ENCODE measurements around the gene APOD. TPM values are rescaled to one million over a fixed set of nuclear protein-coding genes. Genes with fewer than 3 reads are reported as not detected.
A peak's percentile ranks its signal among the peaks of the same experiment; 100 is the strongest.
"Not testable (repeated sequence)": the region's sequence is repeated elsewhere in the genome, so short reads cannot be mapped to it uniquely, and the experiment has no call there.

The APOD gene
- total RNA-seq, 4 donors from 2014 or later: 177 to 341 (median 313) TPM

DNA sequence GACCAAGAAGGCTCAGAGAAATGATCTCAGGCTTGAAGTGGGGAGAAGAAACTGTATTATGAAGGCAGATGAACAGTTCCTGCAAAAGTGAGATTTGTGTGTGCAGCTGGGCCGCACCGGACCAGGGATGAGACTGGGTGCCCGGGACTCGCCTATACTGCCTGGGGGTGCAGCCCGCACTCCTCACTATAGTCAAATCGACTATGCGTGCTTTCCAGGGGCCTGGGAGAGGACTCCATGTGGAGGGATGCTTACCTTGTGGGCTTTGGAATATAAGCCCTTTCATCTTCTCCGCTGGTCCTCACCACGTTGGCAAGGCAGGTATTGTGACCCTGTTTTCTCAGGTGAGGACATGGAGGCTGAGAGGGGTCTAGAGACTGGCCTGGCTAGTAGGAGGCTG lies 32.9 kb upstream of the APOD start:
- H3K27me3 ChIP-seq: peaks cover 4% of the 10 kb centered on the region
- H3K4me1 ChIP-seq: peaks cover 15% of the 10 kb centered on the region
- 80% methylated on average over 7 of the region's 9 CpGs for WGBS
- TF ChIP-seq POLR2AphosphoS5 (IDR thresholded peaks at IDR 0.05) (no peak), CTCF (IDR thresholded peaks at IDR 0.05) (no peak), POLR2A (IDR thresholded peaks at IDR 0.05) (no peak), EP300 (IDR thresholded peaks at IDR 0.05) (no peak)
- no peak overlapping the region for H3K27ac ChIP-seq
- no peaks in the 10 kb centered on the region for H3K9me3 ChIP-seq
- H3K36me3 ChIP-seq: no peaks in the 10 kb centered on the region
- DNase-seq (ENCODE audit: low spot score in 2 of 2): no peak
- no peak overlapping the region for H3K4me3 ChIP-seq

DNA sequence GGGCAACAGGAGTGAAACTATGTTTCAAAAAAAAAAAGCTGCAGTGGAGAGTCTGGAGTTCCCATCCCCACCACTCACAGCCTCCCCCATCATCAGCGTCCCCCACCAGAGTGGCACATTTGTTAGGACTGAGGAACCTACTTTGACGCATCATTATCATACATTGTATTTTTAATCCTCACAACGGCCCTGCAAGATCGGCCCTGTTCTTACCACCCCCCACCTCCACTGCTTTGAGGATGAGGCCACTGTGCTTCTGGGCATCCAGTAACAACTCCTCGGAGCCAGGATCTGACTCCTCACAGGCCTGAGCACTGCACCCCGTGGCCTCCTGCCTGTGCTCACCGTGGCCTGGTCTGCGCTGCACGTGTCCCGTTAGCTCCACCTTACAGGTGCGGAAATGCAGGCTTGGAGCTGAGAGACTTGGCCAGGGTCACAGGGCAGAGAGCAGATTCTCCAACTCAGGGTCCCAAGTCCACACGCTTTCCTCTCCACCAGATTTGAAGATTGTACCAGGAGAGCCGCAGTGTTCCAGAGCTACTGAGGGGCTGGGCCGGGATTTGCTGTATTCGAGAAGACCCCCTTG lies 32.3 kb upstream of the APOD start:
- 92% methylated on average over 6 of the region's 15 CpGs for WGBS
- not testable (repeated sequence) for H3K9me3 ChIP-seq, H3K27ac ChIP-seq, H3K27me3 ChIP-seq, H3K4me3 ChIP-seq, H3K36me3 ChIP-seq
- H3K4me1 ChIP-seq: peaks cover 15% of the 10 kb centered on the region
- DNase-seq (ENCODE audit: low spot score in 2 of 2): peak in 1 of 2 donors; percentile 25

- H3K9me3 ChIP-seq, H3K27ac ChIP-seq, H3K27me3 ChIP-seq, H3K36me3 ChIP-seq, H3K4me3 ChIP-seq: not testable (repeated sequence)
- DNase-seq (ENCODE audit: low spot score in 2 of 2): peak in 1 of 2 donors; percentile 44
- 73% methylated on average over 10 of the region's 16 CpGs for WGBS
- peaks cover 15% of the 10 kb centered on the region for H3K4me1 ChIP-seq
Measured at GRCh38 chr3:195614672-195615504, 31.1 kb upstream of the APOD start.

- Histone ChIP-seq H3K27me3 (peaks cover 4% of the 10 kb centered on the region), H3K4me1 (peaks cover 15% of the 10 kb centered on the region), H3K36me3 (no peaks in the 10 kb centered on the region), H3K9me3 (no peaks in the 10 kb centered on the region), H3K27ac (peak overlapping the region; percentile 24), H3K4me3 (no peak overlapping the region)
- DNase-seq (ENCODE audit: low spot score in 2 of 2): peak in 1 of 2 donors; percentile 37
- no peak for TF ChIP-seq EP300 (IDR thresholded peaks at IDR 0.05)
- TF ChIP-seq CTCF (IDR thresholded peaks at IDR 0.05): no peak
- no peak for TF ChIP-seq POLR2AphosphoS5 (IDR thresholded peaks at IDR 0.05)
- TF ChIP-seq POLR2A (IDR thresholded peaks at IDR 0.05): no peak
- 73% methylated on average over 15 of the region's 15 CpGs for WGBS
Measured at GRCh38 chr3:195613468-195614069, 29.8 kb upstream of the APOD start.

GRCh38 chr3:195612075-195612800 lies 28.5 kb upstream of the APOD start:
- peaks cover 15% of the 10 kb centered on the region for H3K4me1 ChIP-seq
- no peaks in the 10 kb centered on the region for H3K9me3 ChIP-seq
- no peak overlapping the region for H3K27ac ChIP-seq
- H3K27me3 ChIP-seq: no peaks in the 10 kb centered on the region
- DNase-seq (ENCODE audit: low spot score in 2 of 2): peak in 1 of 2 donors; percentile 60
- TF ChIP-seq CTCF (IDR thresholded peaks at IDR 0.05) (no peak), EP300 (IDR thresholded peaks at IDR 0.05) (no peak), POLR2AphosphoS5 (IDR thresholded peaks at IDR 0.05) (no peak), POLR2A (IDR thresholded peaks at IDR 0.05) (no peak)
- WGBS: 45% methylated on average over 8 of the region's 8 CpGs
- H3K36me3 ChIP-seq: no peaks in the 10 kb centered on the region
- H3K4me3 ChIP-seq: no peak overlapping the region

DNA sequence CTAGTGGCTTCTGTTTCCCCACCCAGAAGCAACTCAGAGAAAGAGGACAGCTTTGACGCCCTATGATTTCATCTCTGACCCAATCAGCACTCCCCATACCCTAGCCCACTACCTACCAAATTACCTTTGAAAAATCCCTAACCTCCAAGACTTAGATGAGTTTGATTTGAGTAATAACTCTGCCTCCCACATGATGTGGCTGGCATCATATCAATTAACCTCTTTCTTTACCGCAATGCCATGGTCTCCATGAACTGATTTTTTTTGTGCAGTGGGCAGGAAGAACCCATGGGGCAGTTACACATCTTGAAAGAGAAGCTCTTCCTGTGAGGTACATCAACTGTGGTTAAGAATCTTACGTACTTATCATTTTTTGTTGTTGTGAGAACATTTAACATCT lies 25.5 kb upstream of the APOD start:
- Histone ChIP-seq H3K27me3 (no peaks in the 10 kb centered on the region), H3K4me3 (no peak overlapping the region), H3K27ac (no peak overlapping the region), H3K4me1 (peaks cover 15% of the 10 kb centered on the region), H3K36me3 (no peaks in the 10 kb centered on the region), H3K9me3 (no peaks in the 10 kb centered on the region)
- TF ChIP-seq EP300 (IDR thresholded peaks at IDR 0.05): no peak
- TF ChIP-seq POLR2AphosphoS5 (IDR thresholded peaks at IDR 0.05): no peak
- TF ChIP-seq POLR2A (IDR thresholded peaks at IDR 0.05): no peak
- TF ChIP-seq CTCF (IDR thresholded peaks at IDR 0.05): no peak
- no peak for DNase-seq (ENCODE audit: low spot score in 2 of 2)
- 83% methylated on average over 3 of the region's 3 CpGs for WGBS

- H3K4me1 ChIP-seq; H3K4me3 ChIP-seq; H3K27ac ChIP-seq; H3K36me3 ChIP-seq; H3K27me3 ChIP-seq; DNase-seq (ENCODE audit: low spot score in 2 of 2); H3K9me3 ChIP-seq: not testable (repeated sequence)
- 89% methylated on average over 2 of the region's 2 CpGs for WGBS
Measured at GRCh38 chr3:195601785-195602184, 18.0 kb upstream of the APOD start.

Measured in suprapubic skin (tissue), 4 donors.